Right ventricle myocardium inferior (tissue), 1 donor: ENCODE data around the gene DCAF7. TPM values are rescaled to one million over a fixed set of nuclear protein-coding genes. Genes with fewer than 3 reads are reported as not detected.

Source experiments
- total RNA-seq: library from RNA; stranded (reverse); fragmentation: NEBNext Ultra II Directional; extraction: Animal tissue kit (Norgen Biotek cat#: 25700); gene quantifications from one replicate; pipeline ENCODE4 v1.2.1, GENCODE V29; 2021
- donor health status: DM: no; HTN: yes; CAD: no; lungs with severe emphysema.

The DCAF7 gene
- total RNA-seq, 1 donor from 2014 or later = 36.8 TPM

Other genes starting within 250 kb of the DCAF7 start
- gene CYB561, start 104.2 kb upstream of the DCAF7 start, total RNA-seq = 15.5 TPM
- 4.8 TPM for gene ACE, start 73.4 kb upstream of the DCAF7 start, total RNA-seq
- not detected for gene KCNH6, start 27.1 kb upstream of the DCAF7 start, total RNA-seq
- gene TACO1, start 50.4 kb downstream of the DCAF7 start, total RNA-seq = 41.5 TPM
- gene MAP3K3, start 71.9 kb downstream of the DCAF7 start, total RNA-seq = 38.4 TPM
- 3.4 TPM for gene LIMD2, start 149.6 kb downstream of the DCAF7 start, total RNA-seq
- gene STRADA, start 191.3 kb downstream of the DCAF7 start, total RNA-seq = 13.3 TPM
- gene CCDC47, start 223.1 kb downstream of the DCAF7 start, total RNA-seq = 90.5 TPM
- 45.9 TPM for gene DDX42, start 223.7 kb downstream of the DCAF7 start, total RNA-seq